ENCODE data around the gene TFDP1.

- TF ChIP-seq CTCF (IDR thresholded peaks at IDR 0.05): no peak
- no peak for TF ChIP-seq POLR2A (IDR thresholded peaks at IDR 0.05)
Measured at GRCh38 chr13:113627136-113627535, 42.6 kb downstream of the TFDP1 start.
